HG03457 (cell line): ENCODE results near the gene DYNC1LI1.

Experiments used
- ATAC-seq: cut with Tn5 transposase; IDR thresholded peaks from one replicate; pipeline ENCODE4 v1.9.1; 2021; ENCODE audit warnings: moderate number of reproducible peaks; ENCODE audit not compliant: unreplicated experiment

Gene DYNC1LI1

DNA sequence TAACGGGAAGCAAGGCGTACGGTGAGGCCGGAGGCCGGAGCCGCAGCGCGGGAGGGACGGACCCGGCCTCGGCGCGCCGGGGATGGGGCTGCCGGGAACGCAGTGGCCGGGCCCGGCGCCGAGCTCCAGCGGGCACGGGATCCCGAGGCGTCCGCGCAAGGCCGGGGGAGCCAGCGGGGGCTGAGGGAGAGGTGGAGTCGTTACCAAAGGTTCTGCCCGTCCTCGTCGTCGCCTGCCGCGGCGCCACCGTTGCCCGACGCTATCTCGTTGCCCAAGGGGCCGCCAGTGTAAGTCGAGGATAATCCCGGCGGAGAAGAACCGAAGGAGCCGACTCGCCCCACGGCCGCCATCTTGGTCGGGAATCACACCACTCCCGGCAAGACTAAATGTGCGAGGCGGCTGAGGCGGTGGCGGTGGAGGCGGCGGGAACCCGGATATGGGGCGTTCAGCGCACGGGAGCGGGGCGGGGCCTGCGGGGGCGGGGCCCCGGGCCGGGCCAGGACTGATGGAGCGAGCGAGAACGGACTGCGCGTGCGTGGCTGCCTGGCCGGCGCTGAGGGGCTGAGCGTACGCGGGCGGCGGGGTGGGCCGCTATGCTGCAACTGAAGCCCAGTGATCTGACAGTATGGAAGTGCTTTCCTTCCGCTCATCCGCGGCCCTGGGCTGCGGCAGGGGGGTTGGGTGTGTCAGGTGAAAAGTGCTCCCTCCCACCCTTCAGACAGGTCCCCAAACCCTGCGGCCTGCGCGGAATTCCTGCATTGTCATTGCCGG lies at the start of gene DYNC1LI1:
Gene DYNC1LI1 (minus strand): TSS at position 438 of the 771 bp plus-strand sequence. CDS start 88 bp downstream, at position 350.
- peak; percentile 72 for ATAC-seq

DNA sequence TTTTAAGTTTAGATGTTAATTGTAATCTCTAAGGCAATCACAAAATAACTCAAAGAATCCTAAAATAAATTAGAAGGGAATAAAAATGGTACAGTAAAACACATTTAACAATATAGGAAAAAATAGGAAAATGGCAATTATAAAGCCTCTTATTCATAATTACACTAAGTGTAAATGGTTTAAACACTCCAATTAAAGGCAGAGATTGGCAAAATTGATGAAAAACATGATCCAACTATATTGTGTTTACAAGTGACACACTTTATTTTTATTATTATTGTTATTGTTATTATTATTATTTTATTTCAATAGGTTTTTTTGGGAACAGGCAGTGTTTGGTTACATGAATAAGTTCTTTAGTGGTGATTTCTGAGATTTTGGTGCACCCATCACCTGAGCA lies 48.7 kb upstream of the DYNC1LI1 start:
- ATAC-seq = no peak

DNA sequence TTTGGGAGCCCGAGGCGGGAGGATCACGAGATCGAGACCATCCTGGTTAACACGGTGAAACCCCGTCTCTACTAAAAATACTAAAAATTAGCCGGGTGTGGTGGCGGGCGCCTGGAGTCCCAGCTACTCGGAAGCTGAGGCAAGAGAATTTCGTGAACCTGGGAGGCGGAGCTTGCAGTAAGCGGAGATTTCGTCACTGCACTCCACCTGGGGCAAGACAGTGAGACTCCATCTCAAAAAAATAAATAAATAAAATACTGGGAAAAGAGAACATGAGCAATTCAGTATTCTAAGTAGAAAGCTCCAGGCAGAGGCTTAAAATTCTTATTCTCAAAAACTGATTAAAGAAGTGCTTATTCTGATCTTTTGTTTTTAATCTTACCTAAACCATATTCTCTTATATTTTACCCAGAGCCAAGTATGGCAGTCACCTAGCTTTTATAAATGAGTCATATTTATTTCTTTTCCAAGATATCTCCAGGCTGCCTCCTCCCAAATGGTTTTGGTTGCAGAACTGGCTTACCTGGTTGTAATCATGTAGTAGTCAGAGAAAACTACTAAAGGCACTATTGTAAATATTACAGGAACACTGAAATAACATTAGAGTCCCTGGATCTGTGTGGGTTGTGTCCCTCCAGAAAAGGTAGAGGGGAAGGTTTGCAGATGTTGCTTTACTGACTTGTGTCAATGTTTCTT lies 45.8 kb upstream of the DYNC1LI1 start:
- ATAC-seq = no peak

DNA sequence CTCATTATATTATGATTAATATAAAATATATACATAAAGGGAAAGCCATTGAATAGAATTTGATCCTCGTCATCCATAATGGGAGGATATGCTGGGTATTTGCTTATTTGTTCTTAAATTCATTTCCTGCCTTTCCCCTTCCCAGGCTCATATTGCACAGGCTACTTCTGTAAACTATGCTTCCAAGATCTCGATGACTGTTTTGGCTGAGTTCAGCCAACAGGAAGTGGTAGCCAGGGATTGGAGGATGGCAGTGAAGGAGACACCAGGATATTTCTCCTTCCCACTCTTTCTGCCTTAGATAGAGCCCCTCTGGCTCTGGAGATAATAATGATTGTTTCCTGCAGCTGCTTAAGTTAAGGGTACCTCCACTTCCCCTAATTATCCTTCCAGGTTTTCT lies 44.3 kb upstream of the DYNC1LI1 start:
- ATAC-seq = no peak

DNA sequence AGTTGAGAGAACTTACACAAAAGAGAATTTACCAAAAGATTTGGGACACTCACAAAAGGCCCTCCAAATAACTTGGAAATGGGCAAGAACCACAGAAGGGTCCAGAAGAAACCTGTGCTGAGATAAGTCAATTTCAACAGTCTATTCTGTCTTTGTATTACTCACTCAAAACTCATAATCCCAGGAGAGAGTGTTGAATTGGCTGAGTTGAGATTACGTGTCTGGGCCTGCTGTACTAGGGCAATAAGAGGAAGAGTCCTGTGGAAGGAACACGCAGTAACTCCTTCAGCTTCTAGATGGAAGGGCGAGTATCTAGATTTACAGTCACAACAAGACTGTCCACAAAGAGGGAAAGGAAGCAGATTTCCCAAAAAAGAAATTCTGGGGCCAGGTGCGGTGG lies 42.5 kb upstream of the DYNC1LI1 start:
- ATAC-seq = no peak

DNA sequence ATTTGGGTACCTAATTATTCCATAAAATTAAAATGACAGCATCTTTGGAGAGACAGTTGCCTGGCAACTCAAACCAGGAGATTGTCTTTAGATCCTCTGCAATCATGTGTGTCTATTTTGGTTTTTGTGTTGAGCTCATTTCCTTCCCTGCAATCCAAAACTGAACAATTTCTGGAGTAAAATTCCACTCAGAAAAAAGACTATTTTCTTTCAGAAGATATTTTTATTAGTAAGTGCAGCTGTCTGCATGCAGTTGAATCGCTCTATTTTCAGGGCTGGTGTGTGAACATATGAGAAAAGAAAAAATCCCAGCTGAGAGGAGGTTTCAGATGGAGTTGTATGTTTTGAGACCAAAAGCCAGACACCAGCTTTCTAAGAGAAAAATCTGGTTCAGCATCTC lies 41.9 kb upstream of the DYNC1LI1 start:
- ATAC-seq = no peak

DNA sequence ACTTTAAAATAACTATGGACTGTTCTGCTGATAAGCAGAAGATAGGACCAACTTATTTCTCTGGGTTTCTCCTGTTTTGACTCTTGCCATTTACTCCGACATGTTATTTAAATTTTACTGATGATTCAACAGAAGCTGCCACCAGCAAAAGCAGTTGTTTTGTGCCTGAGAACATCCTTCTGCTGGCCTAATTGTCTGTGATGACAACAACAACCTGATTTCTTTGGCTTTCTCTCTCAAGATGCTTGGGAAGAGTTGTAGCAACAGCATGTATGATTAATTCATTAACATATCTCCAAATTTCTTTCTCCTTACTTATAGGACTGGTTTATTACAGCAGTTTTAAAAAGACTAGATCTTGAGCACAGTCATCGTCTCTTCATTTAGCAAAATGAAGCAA lies 36.9 kb upstream of the DYNC1LI1 start:
- ATAC-seq = no peak

DNA sequence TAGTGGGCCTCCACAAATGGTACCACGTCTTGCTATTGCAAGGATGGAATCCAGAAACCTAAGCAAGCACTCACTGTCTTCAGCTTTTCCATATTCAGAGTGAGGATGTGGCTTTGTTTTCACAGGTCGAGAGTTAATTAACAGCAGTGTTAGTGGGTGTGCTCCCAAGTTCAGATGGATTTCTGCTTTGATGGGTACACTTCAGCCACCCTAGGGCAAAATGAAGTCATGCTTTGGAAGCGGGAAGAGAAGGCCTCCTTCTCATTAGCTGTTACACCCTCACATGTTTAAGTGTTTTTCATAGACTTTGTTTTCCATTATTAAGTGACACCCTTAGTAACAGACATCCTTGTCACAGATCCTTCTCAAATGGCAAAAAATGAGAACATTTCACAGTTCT lies 36.3 kb upstream of the DYNC1LI1 start:
- no peak for ATAC-seq

DNA sequence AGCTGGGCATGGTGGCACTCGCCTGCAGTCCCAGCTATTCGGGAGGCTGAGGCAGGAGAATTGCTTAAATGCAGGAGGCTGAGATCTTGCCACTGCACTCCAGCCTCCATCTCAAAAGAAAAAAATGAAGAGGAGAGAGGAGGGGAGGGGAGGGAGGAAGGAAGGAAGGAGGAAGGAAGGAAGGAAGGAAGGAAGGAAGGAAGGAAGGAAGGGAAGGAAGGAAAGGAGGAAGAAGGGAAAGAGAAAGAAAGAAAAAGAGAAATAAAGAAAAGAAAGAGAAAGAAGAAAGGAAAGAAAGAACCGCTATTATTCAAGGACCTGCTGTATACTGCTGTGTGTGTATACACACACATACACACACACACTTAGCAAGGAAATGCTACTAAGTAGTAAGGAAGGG lies 35.6 kb upstream of the DYNC1LI1 start:
- ATAC-seq = no peak

DNA sequence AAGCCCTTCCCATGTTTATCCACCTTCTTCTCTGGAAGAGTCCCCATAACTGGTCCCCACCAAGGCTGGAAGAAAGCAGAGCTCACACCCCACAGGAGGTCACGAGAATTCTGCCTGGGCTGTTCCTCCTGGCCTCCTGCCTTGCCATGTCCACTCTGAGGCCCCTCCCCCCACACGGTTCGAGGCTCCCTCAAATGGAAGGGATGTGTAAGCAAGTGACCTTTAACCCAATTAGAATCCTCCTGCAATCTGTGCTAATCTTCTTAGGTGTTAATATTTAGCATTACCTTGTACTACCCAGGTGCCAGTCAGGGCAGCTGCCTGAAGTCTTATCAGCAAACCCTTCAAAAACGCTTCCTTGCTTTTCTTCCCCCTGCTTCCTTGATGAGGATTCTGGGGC lies 32.4 kb upstream of the DYNC1LI1 start:
- no peak for ATAC-seq

DNA sequence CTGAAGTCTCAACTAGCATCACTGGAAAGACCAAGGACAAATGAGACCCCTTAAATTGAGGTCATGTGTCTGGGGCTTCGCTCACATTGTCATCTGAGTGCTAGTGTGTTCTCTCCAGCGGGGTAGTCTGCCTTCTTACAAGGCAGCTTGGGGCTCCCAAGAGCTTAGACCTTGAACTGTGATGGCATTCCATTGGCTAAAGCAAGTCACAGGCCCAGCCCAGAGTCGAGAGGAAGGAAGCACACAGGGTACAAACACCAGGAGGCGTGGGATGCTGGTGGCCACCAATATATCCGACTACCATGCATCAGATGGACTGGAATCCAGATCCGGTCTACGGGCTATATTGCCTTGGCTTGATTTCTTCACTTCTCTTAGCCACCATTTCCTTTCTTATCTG lies 31.5 kb upstream of the DYNC1LI1 start:
- no peak for ATAC-seq

DNA sequence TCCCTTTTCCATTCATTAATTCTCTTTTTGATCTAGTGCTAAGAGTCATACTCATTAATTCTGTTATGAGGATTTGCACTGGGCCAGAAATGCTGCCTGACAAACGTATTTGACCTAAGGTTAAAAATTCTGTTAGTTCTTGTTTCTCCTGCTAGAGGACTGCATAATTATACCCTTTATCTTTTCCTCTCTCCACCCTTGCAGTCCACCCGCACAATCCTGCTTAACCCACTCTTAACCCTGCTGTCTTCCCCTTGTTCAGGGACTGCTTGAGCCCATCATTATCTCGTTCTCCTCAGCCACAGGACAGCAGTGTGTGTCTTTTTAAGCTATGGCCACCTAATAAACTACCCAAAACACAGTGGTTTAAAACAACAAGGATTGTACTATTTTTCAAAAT lies 31.1 kb upstream of the DYNC1LI1 start:
- ATAC-seq = no peak

DNA sequence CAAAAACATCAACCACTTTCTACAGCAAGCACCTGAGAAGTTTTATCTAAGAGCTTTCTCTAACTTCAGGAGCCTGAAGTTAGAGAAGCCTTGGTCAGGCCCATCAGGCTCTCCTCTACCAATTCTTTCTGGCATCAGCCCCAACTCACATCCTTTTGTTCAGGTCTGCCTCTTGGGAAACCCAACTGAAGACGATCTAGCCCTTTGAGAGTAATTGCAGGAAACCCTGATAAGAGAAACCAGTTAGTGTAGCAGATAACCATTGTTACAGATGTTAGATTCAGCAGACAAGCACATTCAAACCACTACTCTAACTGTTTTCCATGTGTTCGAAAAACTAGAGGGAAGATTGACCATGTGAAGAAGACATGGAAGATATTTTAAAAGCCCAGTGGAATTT lies 27.0 kb upstream of the DYNC1LI1 start:
- ATAC-seq = no peak

DNA sequence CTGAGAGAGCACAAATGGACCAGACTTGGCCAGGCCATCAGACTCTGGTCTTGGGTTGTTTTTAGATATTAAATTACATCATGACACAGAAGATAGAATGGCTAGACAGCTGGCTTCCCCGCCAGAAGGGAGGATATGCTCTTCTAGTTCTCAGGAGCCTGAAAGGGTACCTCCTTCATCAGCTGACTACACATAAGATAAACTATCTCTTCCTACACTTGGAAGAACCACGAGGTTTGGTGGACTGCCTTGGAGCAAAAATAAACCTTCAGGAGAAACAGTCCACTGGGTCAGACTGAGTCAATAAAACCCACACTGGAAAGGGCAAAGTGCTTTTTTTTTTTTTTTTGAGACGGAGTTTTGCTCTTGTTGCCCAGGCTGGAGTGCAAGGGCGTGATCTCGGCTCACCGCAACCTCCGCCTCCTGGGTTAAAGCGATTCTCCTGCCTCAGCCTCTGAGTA lies 26.3 kb upstream of the DYNC1LI1 start:
- no peak for ATAC-seq

DNA sequence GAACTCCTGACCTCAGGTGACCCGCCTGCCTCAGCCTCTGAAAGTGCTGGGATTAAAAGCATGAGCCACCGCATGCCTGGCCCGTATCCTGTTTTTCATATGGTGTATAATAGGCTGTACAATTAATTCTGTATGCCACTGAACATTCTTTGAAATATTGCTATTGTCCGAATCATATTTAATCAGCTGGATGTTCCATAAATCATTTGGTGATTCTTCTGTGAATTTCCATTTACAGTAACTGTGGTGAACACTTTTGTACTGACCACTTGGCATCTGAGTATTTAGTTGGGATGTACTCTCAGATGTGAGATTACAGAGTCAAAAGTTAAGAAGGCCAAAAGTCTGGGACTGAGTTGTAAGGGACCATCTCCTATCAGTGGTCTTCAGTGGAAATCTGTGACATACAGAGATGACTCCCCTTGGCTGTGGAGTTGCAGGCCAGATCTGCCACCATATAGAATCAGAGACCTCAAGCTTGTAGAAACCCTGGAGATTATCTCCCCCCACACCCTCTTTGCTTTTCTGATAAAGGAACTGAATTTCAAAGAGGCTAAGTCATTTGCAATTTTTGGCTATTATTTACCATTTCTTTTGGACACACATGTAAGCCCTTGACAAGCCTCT lies 25.7 kb upstream of the DYNC1LI1 start:
- no peak for ATAC-seq

DNA sequence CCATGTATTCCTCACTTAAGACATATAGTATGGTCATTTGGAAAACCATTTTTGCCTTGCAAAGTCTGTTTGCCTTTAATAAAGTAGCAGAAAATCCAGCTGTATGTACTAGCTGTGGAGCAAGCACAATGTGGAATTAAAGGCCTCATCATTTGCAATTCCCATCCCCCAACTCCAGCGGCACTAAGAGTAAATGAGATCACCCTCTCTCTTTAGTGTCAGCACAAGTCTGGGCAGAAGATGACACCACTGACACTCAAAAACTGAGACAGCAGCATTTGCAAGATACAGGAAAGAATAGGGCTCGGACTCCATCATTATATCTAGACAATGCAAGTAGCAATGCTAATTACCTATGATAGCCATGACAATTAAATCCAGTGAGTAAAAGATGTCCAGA lies 24.7 kb upstream of the DYNC1LI1 start:
- no peak for ATAC-seq

DNA sequence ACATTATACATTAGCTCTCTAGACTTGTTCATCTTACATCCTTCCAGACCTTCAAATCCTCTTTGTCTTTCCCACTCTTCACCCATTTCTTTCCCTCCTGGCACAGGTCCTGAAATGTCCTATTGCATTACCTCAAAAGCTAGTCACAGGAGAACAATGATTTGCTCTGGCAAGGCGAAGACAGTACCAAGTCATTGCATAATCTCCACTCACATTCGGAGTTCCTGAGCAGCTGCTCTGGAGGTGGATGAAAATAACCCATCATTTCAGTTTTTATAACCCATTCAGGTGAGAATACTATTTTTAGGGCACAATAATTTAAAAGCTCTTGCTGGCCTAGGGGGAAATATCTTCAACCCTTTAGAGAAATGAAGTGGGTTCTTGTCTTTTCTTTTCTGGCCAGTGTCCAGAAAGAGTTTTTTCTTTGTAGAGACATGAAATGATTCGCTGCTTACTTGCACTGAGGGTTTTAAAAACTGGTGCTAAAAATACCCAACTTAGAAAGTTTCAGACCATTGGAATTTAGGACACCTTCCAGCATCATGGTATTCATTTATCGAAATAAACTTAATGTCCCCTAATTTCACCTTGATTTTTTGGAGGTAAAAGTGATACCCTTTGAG lies 23.4 kb upstream of the DYNC1LI1 start:
- ATAC-seq = no peak

DNA sequence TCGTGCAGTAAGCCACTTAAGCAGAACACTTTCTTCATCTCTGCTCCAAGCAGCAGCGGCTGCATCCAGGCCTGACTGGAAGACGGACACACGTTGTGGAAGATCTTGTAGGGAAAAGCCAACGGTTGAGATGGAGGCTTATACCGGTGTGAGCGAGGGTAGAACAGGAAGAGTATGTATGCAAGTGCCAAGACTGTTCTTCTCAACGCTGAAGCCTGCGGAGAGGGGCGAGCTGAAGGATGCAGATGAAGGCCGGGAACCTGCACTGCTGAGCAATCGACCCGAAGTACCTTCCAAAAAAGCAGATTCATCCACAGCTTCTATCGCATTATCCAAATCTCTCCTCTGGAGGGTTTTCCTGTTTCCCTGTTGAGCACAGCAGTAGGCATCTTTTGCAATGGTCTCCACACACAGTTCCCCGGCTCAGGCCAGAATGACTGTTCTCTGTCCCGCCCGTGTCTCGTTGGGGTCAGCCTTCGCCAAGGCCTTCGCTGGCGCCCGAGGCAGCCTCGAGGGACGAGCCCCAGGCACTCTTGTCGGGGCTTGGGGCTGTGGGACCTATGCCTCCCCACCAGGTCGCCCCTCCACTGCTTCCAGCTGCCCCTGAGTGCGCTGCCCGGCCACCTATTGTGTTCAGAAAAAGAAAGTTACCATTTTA lies 22.2 kb upstream of the DYNC1LI1 start:
- no peak for ATAC-seq

DNA sequence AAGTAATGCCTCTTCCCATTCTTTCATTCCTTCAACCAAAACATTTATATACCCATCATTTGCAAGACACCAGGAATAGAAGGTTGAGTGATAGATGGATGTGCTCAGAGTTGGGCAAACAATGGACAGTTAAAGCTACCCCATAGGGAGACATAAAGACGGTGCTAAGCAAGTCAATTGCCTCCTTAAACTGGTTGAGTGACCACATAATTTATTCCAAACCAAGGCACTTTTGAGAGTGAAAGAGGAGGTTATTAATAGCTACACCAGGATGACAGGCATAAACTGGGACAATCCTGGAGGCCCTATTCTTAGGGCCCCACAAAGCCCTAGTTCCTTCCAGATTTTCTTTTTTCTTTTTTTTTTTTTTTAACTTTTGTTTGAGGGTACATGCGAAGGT lies 21.4 kb upstream of the DYNC1LI1 start:
- no peak for ATAC-seq

DNA sequence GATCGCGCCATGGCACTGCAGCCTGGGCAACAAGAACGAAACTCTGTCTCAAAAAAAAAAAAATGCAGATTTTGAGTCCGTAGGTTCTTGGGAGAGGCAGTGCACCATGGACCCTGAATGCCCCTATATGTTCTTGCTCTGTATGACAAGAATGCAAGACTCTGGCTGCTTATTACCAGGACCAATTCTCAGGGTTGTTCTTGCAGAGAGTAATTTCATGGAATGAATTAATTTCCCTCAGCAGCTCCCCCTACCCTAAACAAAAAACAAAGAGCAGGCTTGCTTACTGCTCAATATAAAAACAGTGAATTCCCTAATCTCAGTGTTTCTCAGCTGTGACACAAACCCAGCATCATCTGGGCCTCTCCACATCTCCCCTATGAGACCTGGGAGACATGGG lies 20.5 kb upstream of the DYNC1LI1 start:
- no peak for ATAC-seq

DNA sequence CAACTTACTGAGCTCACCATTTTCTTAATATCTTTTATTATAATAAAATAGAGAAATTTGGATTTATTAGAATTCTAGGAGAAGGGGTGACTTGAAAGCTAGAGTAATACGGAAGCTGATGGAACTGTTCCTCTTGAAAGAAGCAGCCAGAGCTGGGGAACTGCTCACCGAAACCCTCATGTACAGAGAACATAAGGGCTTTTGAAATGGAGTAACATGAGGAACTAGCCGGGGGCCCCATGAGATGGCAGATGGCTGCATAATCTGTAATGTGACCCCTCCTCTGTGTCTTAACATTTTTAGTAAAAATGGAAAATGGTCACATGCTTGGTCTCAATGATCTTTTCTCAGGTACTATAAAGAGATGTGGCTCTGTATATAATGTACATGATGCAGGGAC lies 15.7 kb upstream of the DYNC1LI1 start:
- ATAC-seq = no peak
